Stimulated activated CD4-positive, alpha-beta T cell treated with anti-CD3 and anti-CD28 coated beads, Interleukin-4, amount 100 ng/mL, for 48 hours (primary cell): Measurements from ENCODE around the gene PITPNM2.

Experiments
- DNase-seq, 2 donors: peaks; one replicate each; pipeline ENCODE4 v3.0.0-alpha.2; 2020; ENCODE audit warnings: low read depth in 2 of 2

PITPNM2 gene

GRCh38 chr12:123150744-123151456, at the start of gene PITPNM2:
TSS of gene PITPNM2 (minus strand) at chr12:123151090. CDS start at chr12:123034590, 116,500 bp downstream.
- DNase-seq = peak; percentile 30 to 43

- peak in 1 of 2 donors; percentile 2 for DNase-seq
Observed at GRCh38 chr12:123200414-123200813, 49.5 kb upstream of the PITPNM2 start.

GRCh38 chr12:123199936-123200335, 49.0 kb upstream of the PITPNM2 start:
- no peak for DNase-seq

GRCh38 chr12:123187637-123188036, 36.7 kb upstream of the PITPNM2 start:
- no peak for DNase-seq

- no peak for DNase-seq
Observed at GRCh38 chr12:123180171-123180570, 29.3 kb upstream of the PITPNM2 start.

GRCh38 chr12:123171967-123172366, 21.1 kb upstream of the PITPNM2 start:
- no peak for DNase-seq

GRCh38 chr12:123167329-123167728, 16.4 kb upstream of the PITPNM2 start:
- no peak for DNase-seq

GRCh38 chr12:123165537-123165936, 14.6 kb upstream of the PITPNM2 start:
- DNase-seq = no peak

- no peak for DNase-seq
Observed at GRCh38 chr12:123164710-123165261, 13.9 kb upstream of the PITPNM2 start.

GRCh38 chr12:123164222-123164621, 13.3 kb upstream of the PITPNM2 start:
- no peak for DNase-seq

GRCh38 chr12:123163227-123163626, 12.3 kb upstream of the PITPNM2 start:
- DNase-seq = no peak

- no peak for DNase-seq
Observed at GRCh38 chr12:123160801-123161487, 10.1 kb upstream of the PITPNM2 start.

GRCh38 chr12:123153906-123154305, 3.0 kb upstream of the PITPNM2 start:
- no peak for DNase-seq

GRCh38 chr12:123152833-123153232, 1.9 kb upstream of the PITPNM2 start:
- no peak for DNase-seq

GRCh38 chr12:123151457-123152454, 866 bp upstream of the PITPNM2 start:
- no peak for DNase-seq

- peak in 1 of 2 donors; percentile 12 for DNase-seq
Observed at GRCh38 chr12:123150275-123150743, 581 bp downstream of the PITPNM2 start.

- no peak for DNase-seq
Observed at GRCh38 chr12:123149501-123150274, 1.2 kb downstream of the PITPNM2 start.

- no peak for DNase-seq
Observed at GRCh38 chr12:123149088-123149487, 1.8 kb downstream of the PITPNM2 start.

GRCh38 chr12:123148655-123149054, 2.2 kb downstream of the PITPNM2 start:
- DNase-seq = no peak

- DNase-seq = no peak
Observed at GRCh38 chr12:123148223-123148622, 2.7 kb downstream of the PITPNM2 start.

GRCh38 chr12:123145211-123145610, 5.7 kb downstream of the PITPNM2 start:
- no peak for DNase-seq
